NCI-H1417 (cell line): ENCODE results near the gene PRKCD.

ENCODE experiments used
- DNase-seq, 3 experiments: peaks; one replicate each; lab custom pipeline; 2025; lab: John Stamatoyannopoulos, UW

PRKCD gene

GRCh38 chr3:53170325-53171063 lies 9.5 kb downstream of the PRKCD start:
- DNase-seq: peak in 1 of 3 experiments; percentile 2

- no peak for DNase-seq
Measured at GRCh38 chr3:53171064-53171418, 10.0 kb downstream of the PRKCD start.

- DNase-seq: peak in 1 of 3 experiments; percentile 3
Measured at GRCh38 chr3:53171827-53172505, 11.0 kb downstream of the PRKCD start.

GRCh38 chr3:53173107-53173506 lies 12.1 kb downstream of the PRKCD start:
- DNase-seq: no peak

- DNase-seq: no peak
Measured at GRCh38 chr3:53174346-53175250, 13.6 kb downstream of the PRKCD start.

GRCh38 chr3:53175613-53176540 lies 14.9 kb downstream of the PRKCD start:
- no peak for DNase-seq

GRCh38 chr3:53178246-53178645 lies 17.2 kb downstream of the PRKCD start:
- DNase-seq: no peak

- no peak for DNase-seq
Measured at GRCh38 chr3:53179580-53179979, 18.6 kb downstream of the PRKCD start.

GRCh38 chr3:53180305-53181023 lies 19.5 kb downstream of the PRKCD start:
- DNase-seq: no peak

- DNase-seq: no peak
Measured at GRCh38 chr3:53181024-53181371, 20.0 kb downstream of the PRKCD start.

- no peak for DNase-seq
Measured at GRCh38 chr3:53181528-53181927, 20.5 kb downstream of the PRKCD start.

- DNase-seq: no peak
Measured at GRCh38 chr3:53182764-53183355, 21.9 kb downstream of the PRKCD start.

GRCh38 chr3:53183514-53183913 lies 22.5 kb downstream of the PRKCD start:
- DNase-seq: no peak

GRCh38 chr3:53184701-53185100 lies 23.7 kb downstream of the PRKCD start:
- DNase-seq: no peak

GRCh38 chr3:53185761-53186465 lies 24.9 kb downstream of the PRKCD start:
- no peak for DNase-seq

GRCh38 chr3:53186726-53187125 lies 25.7 kb downstream of the PRKCD start:
- DNase-seq: no peak

GRCh38 chr3:53187430-53187829 lies 26.4 kb downstream of the PRKCD start:
- DNase-seq: no peak

- no peak for DNase-seq
Measured at GRCh38 chr3:53188136-53188685, 27.2 kb downstream of the PRKCD start.

GRCh38 chr3:53188720-53189119 lies 27.7 kb downstream of the PRKCD start:
- no peak for DNase-seq

- no peak for DNase-seq
Measured at GRCh38 chr3:53189276-53189675, 28.3 kb downstream of the PRKCD start.
